Femur (tissue), 1 donor: ENCODE data around the gene VKORC1.

ENCODE experiments used
- DNase-seq: peaks from one replicate; pipeline ENCODE4 v3.0.0-alpha.2; 2017

Gene VKORC1

GRCh38 chr16:31081428-31082351 lies 12.9 kb downstream of the VKORC1 start:
- DNase-seq, result no peak

GRCh38 chr16:31080756-31081419 lies 13.7 kb downstream of the VKORC1 start:
- DNase-seq, result no peak

- no peak for DNase-seq
Measured at GRCh38 chr16:31080035-31080629, 14.5 kb downstream of the VKORC1 start.

GRCh38 chr16:31079342-31079944 lies 15.2 kb downstream of the VKORC1 start:
- no peak for DNase-seq

GRCh38 chr16:31078597-31079341 lies 15.8 kb downstream of the VKORC1 start:
- DNase-seq, result no peak

- no peak for DNase-seq
Measured at GRCh38 chr16:31077592-31078396, 16.8 kb downstream of the VKORC1 start.

- DNase-seq, result no peak
Measured at GRCh38 chr16:31077024-31077423, 17.6 kb downstream of the VKORC1 start.

- DNase-seq, result no peak
Measured at GRCh38 chr16:31076319-31076718, 18.3 kb downstream of the VKORC1 start.

GRCh38 chr16:31074814-31075183 lies 19.8 kb downstream of the VKORC1 start:
- DNase-seq, result no peak

GRCh38 chr16:31073970-31074813 lies 20.4 kb downstream of the VKORC1 start, which contains the start of the genes ZNF646 and ZNF668:
Gene ZNF646, plus strand, starts transcription at chr16:31074422. Its CDS starts 1,903 bp downstream, at chr16:31076325.
Gene ZNF668, minus strand, starts transcription at chr16:31074240. Its CDS starts 9,781 bp downstream, at chr16:31064459.
- DNase-seq, result peak; percentile 99

GRCh38 chr16:31073142-31073969 lies 21.2 kb downstream of the VKORC1 start:
- peak; percentile 95 for DNase-seq

- peak; percentile 37 for DNase-seq
Measured at GRCh38 chr16:31072540-31073141, 22.0 kb downstream of the VKORC1 start.

GRCh38 chr16:31071861-31072260 lies 22.7 kb downstream of the VKORC1 start:
- peak; percentile 72 for DNase-seq

GRCh38 chr16:31067342-31067741 lies 27.3 kb downstream of the VKORC1 start:
- DNase-seq, result no peak

GRCh38 chr16:31064882-31065461 lies 29.6 kb downstream of the VKORC1 start:
- peak; percentile 92 for DNase-seq

- DNase-seq, result peak; percentile 23
Measured at GRCh38 chr16:31063843-31064611, 30.6 kb downstream of the VKORC1 start.

GRCh38 chr16:31063495-31063842 lies 31.1 kb downstream of the VKORC1 start:
- no peak for DNase-seq
